ENCODE results near the gene ZNF599. TPM values are rescaled to one million over a fixed set of nuclear protein-coding genes. Genes with fewer than 3 reads are reported as not detected.

Gene ZNF599
- total and polyA plus RNA-seq, 2 of the 13 experiments (the other 11 are each of a cell fraction or from before 2014, with no cell fraction given): 5.8 to 7.3 TPM

DNA sequence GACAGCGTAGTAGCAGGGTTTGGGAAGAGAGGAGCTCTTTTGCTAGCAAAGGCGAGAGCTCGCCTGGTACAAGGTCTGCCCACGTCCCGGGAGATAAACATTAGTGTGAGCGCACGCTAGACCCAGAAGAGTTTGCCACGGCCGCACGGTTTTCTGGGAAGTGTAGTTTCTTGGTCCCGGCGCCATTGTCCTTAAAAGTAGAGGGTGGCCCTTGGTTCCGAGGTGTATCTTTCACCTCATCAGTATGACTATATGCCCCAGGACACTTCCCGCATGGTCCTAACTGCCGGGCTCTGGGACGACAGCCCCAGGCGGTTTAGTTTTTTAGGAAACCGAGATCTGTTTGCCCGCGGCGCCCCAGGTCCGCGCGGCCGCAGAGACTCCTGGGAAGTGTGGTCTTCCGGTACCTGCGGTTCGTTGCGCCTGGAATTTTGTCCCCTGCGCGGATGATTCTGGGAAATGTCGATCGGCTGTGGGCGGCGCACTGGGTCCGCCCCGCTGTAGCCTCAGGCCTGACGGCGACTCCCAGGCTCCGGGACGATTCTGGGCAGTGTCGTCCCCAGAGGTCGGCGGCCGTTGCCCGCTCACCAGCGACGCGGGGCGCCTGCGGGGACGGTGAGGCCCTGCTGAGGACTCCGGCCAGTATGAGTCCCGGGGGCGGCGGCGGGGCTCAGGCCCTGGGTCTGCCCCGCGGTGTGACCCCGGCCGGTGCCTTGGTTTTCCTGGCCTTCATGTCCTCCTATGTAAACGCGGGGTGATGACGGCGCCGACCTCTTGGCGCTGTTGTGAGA is 39.1 kb downstream of the ZNF599 start, which contains the start of gene ZNF181 (continued):
- TF ChIP-seq, protein P1, sequence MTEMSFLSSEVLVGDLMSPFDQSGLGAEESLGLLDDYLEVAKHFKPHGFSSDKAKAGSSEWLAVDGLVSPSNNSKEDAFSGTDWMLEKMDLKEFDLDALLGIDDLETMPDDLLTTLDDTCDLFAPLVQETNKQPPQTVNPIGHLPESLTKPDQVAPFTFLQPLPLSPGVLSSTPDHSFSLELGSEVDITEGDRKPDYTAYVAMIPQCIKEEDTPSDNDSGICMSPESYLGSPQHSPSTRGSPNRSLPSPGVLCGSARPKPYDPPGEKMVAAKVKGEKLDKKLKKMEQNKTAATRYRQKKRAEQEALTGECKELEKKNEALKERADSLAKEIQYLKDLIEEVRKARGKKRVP (CRISPR knock-in tag; IDR thresholded peaks at IDR 0.05): peak in 1 of 2 experiments; percentile 24; a peak in 1 of 4 replicates
- TF ChIP-seq GATAD1 (CRISPR knock-in tag; IDR thresholded peaks at IDR 0.05) (peak; percentile 85), THYN1 (CRISPR knock-in tag; IDR thresholded peaks at IDR 0.05; ENCODE audit: borderline replicate concordance, low read depth) (no peak), ZNF274 (CRISPR knock-in tag; IDR thresholded peaks at IDR 0.05) (peak; percentile 82; the same call in 1 of the 2 replicates), SRSF1 (optimal IDR thresholded peaks at IDR 0.05; ENCODE audit: low read depth, low read length) (peak; percentile 85), HDAC2 (CRISPR knock-in tag; IDR thresholded peaks at IDR 0.05) (0 out of 2 replicates have a peak, but pooled peaks have one; percentile 14), ZNF781 (CRISPR knock-in tag; IDR thresholded peaks at IDR 0.05; ENCODE audit: borderline replicate concordance, not compliant biosample characterization) (no peak), EED (CRISPR knock-in tag; IDR thresholded peaks at IDR 0.05) (no peak), YEATS2 (CRISPR knock-in tag; IDR thresholded peaks at IDR 0.05; ENCODE audit: borderline replicate concordance) (peak; percentile 67; the same call in 1 of the 2 replicates), ATF7 (IDR thresholded peaks at IDR 0.05) (no peak), ATF7 (CRISPR knock-in tag; IDR thresholded peaks at IDR 0.05) (no peak), ZNF672 (CRISPR knock-in tag; IDR thresholded peaks at IDR 0.05) (no peak), CCAR2 (optimal IDR thresholded peaks at IDR 0.05; ENCODE audit: low read depth, low read length) (no peak), FOSL1 (CRISPR knock-in tag; IDR thresholded peaks at IDR 0.05; ENCODE audit: borderline replicate concordance) (no peak; the same call in 1 of the 2 replicates), MIXL1 (CRISPR knock-in tag; IDR thresholded peaks at IDR 0.05) (0 out of 2 replicates have a peak, but pooled peaks have one; percentile 12), EP300 (IDR thresholded peaks at IDR 0.05; ENCODE audit: low read depth in 2 of 2, low read length in 2 of 2) (no peak), EP300 (CRISPR knock-in tag; IDR thresholded peaks at IDR 0.05; ENCODE audit: borderline replicate concordance) (peak; percentile 37; the same call in 1 of the 2 replicates)
- TF ChIP-seq, protein P2, sequence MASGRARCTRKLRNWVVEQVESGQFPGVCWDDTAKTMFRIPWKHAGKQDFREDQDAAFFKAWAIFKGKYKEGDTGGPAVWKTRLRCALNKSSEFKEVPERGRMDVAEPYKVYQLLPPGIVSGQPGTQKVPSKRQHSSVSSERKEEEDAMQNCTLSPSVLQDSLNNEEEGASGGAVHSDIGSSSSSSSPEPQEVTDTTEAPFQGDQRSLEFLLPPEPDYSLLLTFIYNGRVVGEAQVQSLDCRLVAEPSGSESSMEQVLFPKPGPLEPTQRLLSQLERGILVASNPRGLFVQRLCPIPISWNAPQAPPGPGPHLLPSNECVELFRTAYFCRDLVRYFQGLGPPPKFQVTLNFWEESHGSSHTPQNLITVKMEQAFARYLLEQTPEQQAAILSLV (CRISPR knock-in tag; IDR thresholded peaks at IDR 0.05; ENCODE audit: borderline replicate concordance): no peak
- TF ChIP-seq, protein P3, sequence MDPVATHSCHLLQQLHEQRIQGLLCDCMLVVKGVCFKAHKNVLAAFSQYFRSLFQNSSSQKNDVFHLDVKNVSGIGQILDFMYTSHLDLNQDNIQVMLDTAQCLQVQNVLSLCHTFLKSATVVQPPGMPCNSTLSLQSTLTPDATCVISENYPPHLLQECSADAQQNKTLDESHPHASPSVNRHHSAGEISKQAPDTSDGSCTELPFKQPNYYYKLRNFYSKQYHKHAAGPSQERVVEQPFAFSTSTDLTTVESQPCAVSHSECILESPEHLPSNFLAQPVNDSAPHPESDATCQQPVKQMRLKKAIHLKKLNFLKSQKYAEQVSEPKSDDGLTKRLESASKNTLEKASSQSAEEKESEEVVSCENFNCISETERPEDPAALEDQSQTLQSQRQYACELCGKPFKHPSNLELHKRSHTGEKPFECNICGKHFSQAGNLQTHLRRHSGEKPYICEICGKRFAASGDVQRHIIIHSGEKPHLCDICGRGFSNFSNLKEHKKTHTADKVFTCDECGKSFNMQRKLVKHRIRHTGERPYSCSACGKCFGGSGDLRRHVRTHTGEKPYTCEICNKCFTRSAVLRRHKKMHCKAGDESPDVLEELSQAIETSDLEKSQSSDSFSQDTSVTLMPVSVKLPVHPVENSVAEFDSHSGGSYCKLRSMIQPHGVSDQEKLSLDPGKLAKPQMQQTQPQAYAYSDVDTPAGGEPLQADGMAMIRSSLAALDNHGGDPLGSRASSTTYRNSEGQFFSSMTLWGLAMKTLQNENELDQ (CRISPR knock-in tag; IDR thresholded peaks at IDR 0.05; ENCODE audit: borderline replicate concordance): no peak
- TF ChIP-seq, protein P4, sequence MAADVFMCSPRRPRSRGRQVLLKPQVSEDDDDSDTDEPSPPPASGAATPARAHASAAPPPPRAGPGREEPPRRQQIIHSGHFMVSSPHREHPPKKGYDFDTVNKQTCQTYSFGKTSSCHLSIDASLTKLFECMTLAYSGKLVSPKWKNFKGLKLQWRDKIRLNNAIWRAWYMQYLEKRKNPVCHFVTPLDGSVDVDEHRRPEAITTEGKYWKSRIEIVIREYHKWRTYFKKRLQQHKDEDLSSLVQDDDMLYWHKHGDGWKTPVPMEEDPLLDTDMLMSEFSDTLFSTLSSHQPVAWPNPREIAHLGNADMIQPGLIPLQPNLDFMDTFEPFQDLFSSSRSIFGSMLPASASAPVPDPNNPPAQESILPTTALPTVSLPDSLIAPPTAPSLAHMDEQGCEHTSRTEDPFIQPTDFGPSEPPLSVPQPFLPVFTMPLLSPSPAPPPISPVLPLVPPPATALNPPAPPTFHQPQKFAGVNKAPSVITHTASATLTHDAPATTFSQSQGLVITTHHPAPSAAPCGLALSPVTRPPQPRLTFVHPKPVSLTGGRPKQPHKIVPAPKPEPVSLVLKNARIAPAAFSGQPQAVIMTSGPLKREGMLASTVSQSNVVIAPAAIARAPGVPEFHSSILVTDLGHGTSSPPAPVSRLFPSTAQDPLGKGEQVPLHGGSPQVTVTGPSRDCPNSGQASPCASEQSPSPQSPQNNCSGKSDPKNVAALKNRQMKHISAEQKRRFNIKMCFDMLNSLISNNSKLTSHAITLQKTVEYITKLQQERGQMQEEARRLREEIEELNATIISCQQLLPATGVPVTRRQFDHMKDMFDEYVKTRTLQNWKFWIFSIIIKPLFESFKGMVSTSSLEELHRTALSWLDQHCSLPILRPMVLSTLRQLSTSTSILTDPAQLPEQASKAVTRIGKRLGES (CRISPR knock-in tag; IDR thresholded peaks at IDR 0.05; ENCODE audit: borderline replicate concordance): no peak

Data from HepG2 (cell line).